Activated gamma-delta T cell (primary cell): ENCODE results near the gene ZFP36.

Experiments
- DNase-seq: peaks from one replicate; lab custom pipeline; 2025; lab: John Stamatoyannopoulos, UW

The ZFP36 gene

GRCh38 chr19:39384839-39385568 lies 21.6 kb upstream of the ZFP36 start:
- no peak for DNase-seq

GRCh38 chr19:39385629-39386411 lies 20.8 kb upstream of the ZFP36 start:
- no peak for DNase-seq

GRCh38 chr19:39386557-39386956 lies 20.1 kb upstream of the ZFP36 start:
- DNase-seq: no peak

GRCh38 chr19:39388657-39389056 lies 18.0 kb upstream of the ZFP36 start:
- DNase-seq: no peak

GRCh38 chr19:39389631-39390414 lies 16.8 kb upstream of the ZFP36 start:
- no peak for DNase-seq

- no peak for DNase-seq
These were observed 16.2 kb upstream of the ZFP36 start for GRCh38 chr19:39390451-39390750.

GRCh38 chr19:39390751-39391437 lies 15.8 kb upstream of the ZFP36 start, which contains the start of the genes MED29 and PAF1:
Gene MED29 (plus strand): TSS chr19:39391378. CDS start chr19:39391423, 45 bp downstream.
Gene PAF1 (minus strand): TSS chr19:39391106. CDS start chr19:39390864, 242 bp downstream.
- DNase-seq: peak; percentile 78

- DNase-seq: peak; percentile 83
These were observed 9.0 kb upstream of the ZFP36 start for GRCh38 chr19:39397360-39398296.

GRCh38 chr19:39398297-39398864 lies 8.3 kb upstream of the ZFP36 start:
- no peak for DNase-seq

GRCh38 chr19:39399668-39400050 lies 7.0 kb upstream of the ZFP36 start:
- no peak for DNase-seq

- no peak for DNase-seq
These were observed 6.6 kb upstream of the ZFP36 start for GRCh38 chr19:39400061-39400460.

- no peak for DNase-seq
These were observed 5.5 kb upstream of the ZFP36 start for GRCh38 chr19:39401070-39401548.

- peak; percentile 56 for DNase-seq
These were observed 4.9 kb upstream of the ZFP36 start for GRCh38 chr19:39401549-39402345.

GRCh38 chr19:39402346-39403300 lies 4.0 kb upstream of the ZFP36 start:
- DNase-seq: peak; percentile 81

- peak; percentile 99 for DNase-seq
These were observed 3.0 kb upstream of the ZFP36 start for GRCh38 chr19:39403331-39404312.

GRCh38 chr19:39405261-39405957 lies 1.2 kb upstream of the ZFP36 start:
- no peak for DNase-seq
